Measurements from ENCODE around the gene FHL2.

FHL2 gene

DNA sequence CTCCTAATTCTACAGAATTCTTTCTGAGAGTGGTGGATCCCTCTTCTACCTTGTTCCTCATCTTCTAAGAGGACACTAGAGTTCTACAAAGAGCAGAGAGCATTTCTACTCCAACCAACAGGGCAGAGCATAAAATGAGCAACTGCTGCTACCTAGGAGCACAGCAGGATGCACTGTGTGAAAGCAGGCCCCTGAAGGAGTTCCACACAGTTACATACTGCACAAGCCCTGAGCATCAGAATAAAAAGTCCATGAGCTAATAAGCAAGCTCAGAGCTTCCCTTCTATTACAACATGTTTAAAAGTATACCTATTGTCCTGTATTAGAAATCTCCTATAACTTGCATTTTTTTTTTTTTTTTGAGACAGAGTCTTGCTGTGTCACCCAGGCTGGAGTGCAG is 8.4 kb downstream of the FHL2 start:
- Histone ChIP-seq H3K9me3 (ENCODE audit: control insufficient read depth, low read length) (no peaks in the 10 kb centered on the region), H3K27me3 (ENCODE audit: control insufficient read depth, insufficient read depth, low read length) (no peaks in the 10 kb centered on the region), H3K36me3 (ENCODE audit: control insufficient read depth, insufficient read depth, low read length) (no peaks in the 10 kb centered on the region), H3K4me2 (ENCODE audit: low read length) (no peak overlapping the region), H3K9ac (no peak overlapping the region), H3K27ac (no peak overlapping the region), H3K4me1 (no peaks in the 10 kb centered on the region), H3K4me3 (ENCODE audit: low read depth, low read length) (no peak overlapping the region), H2AFZ (no peak overlapping the region), H3K79me2 (no peaks in the 10 kb centered on the region)
- TF ChIP-seq, protein P1, sequence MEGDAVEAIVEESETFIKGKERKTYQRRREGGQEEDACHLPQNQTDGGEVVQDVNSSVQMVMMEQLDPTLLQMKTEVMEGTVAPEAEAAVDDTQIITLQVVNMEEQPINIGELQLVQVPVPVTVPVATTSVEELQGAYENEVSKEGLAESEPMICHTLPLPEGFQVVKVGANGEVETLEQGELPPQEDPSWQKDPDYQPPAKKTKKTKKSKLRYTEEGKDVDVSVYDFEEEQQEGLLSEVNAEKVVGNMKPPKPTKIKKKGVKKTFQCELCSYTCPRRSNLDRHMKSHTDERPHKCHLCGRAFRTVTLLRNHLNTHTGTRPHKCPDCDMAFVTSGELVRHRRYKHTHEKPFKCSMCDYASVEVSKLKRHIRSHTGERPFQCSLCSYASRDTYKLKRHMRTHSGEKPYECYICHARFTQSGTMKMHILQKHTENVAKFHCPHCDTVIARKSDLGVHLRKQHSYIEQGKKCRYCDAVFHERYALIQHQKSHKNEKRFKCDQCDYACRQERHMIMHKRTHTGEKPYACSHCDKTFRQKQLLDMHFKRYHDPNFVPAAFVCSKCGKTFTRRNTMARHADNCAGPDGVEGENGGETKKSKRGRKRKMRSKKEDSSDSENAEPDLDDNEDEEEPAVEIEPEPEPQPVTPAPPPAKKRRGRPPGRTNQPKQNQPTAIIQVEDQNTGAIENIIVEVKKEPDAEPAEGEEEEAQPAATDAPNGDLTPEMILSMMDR (IDR thresholded peaks at IDR 0.05) = no peak

DNA sequence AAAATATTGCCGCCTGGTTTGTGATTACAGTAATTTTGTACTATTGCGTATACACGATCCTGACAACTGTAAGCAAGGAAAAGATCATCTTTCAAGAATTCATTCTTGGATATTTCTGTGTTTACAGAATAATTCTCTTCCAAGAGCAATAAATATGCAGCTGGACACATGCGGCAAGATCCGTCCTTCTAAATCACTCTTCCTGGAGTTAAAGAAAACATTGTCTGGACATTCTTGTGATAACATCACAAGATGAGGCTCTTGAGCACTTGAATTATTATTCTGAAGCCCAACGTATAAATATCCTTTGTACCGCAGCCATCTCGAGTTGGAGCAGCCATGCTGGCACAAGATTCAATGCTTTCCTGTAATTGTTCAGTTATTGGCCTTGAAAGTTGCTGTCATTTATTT is 9.9 kb downstream of the FHL2 start:
- Histone ChIP-seq H3K79me2 (no peaks in the 10 kb centered on the region), H3K36me3 (ENCODE audit: control insufficient read depth, insufficient read depth, low read length) (no peaks in the 10 kb centered on the region), H2AFZ (no peak overlapping the region), H3K9ac (no peak overlapping the region), H3K4me3 (ENCODE audit: low read depth, low read length) (no peak overlapping the region), H3K9me3 (ENCODE audit: control insufficient read depth, low read length) (no peaks in the 10 kb centered on the region), H3K27ac (no peak overlapping the region), H3K27me3 (ENCODE audit: control insufficient read depth, insufficient read depth, low read length) (no peaks in the 10 kb centered on the region), H3K4me2 (ENCODE audit: low read length) (no peak overlapping the region), H3K4me1 (no peaks in the 10 kb centered on the region)
- TF ChIP-seq, protein P1 (IDR thresholded peaks at IDR 0.05) = no peak

DNA sequence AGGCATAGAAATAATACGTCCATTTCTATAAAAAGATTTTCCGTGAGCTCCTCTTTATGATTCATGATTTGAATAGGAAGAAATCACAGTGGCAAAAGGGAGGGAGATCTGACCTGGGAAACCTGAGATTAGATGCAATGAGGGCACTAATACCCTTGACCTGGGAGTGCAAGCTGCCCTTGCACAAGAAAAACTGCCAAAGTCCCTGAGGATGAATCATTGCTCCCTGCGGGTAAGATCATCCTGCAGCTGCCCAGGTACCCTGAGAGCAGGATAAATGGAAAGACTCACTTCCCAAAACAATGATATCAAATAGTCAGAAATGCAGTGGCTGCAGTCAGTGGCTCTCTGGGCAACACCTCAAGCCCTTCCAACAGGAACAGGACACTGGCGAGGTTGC is 11.6 kb downstream of the FHL2 start:
- no peaks in the 10 kb centered on the region for H3K27me3 ChIP-seq (ENCODE audit: control insufficient read depth, insufficient read depth, low read length)
- no peak overlapping the region for H3K4me3 ChIP-seq (ENCODE audit: low read depth, low read length)
- no peak overlapping the region for H3K27ac ChIP-seq
- H3K4me1 ChIP-seq = no peaks in the 10 kb centered on the region
- H3K9me3 ChIP-seq (ENCODE audit: control insufficient read depth, low read length) = no peaks in the 10 kb centered on the region
- H3K4me2 ChIP-seq (ENCODE audit: low read length) = no peak overlapping the region
- no peaks in the 10 kb centered on the region for H3K79me2 ChIP-seq
- no peak overlapping the region for H2AFZ ChIP-seq
- TF ChIP-seq, protein P1 (IDR thresholded peaks at IDR 0.05) = no peak
- H3K9ac ChIP-seq = no peak overlapping the region
- no peaks in the 10 kb centered on the region for H3K36me3 ChIP-seq (ENCODE audit: control insufficient read depth, insufficient read depth, low read length)

DNA sequence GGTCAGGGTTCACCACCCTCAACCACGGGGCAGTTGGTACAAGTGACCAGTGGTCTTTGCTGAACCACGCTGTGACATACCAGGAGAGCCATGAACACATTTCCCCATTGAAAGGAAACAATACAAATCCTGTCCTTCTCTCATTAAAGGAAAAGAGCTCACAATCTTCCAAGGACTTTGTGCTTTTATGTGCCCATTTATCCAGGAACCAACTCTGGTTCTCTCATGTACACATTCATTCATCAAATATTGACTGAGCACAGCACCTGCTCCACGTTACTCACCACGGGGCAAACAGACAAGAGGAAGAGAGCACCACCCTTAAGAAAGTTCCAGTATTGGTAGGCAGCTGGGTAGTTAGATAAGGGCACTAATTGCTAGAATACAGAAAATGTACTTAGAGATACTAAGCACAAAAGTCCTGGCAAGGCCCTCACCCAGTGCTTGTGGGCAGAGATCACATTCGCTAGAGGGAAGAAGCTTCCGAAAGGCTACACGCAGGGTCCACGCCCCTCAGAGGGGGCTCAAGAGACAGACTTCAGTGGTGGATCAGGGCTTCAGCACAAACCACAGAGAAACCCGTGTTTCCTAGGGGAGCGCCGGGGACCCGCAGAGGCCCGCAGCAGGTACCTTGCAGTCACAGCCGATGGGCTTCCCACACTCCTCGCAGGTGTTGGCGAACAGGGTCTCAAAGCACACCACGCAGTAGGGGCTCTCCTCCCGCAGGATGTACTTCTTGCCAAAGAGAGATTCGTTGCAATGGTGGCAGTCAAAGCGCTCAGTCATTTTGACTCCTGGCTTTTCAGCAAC is 12.9 kb downstream of the FHL2 start:
- no peaks in the 10 kb centered on the region for H3K36me3 ChIP-seq (ENCODE audit: control insufficient read depth, insufficient read depth, low read length)
- no peak overlapping the region for H3K27ac ChIP-seq
- no peak overlapping the region for H2AFZ ChIP-seq
- H3K4me2 ChIP-seq (ENCODE audit: low read length) = no peak overlapping the region
- H3K9ac ChIP-seq = no peak overlapping the region
- TF ChIP-seq, protein P1 (IDR thresholded peaks at IDR 0.05) = no peak
- no peaks in the 10 kb centered on the region for H3K79me2 ChIP-seq
- no peaks in the 10 kb centered on the region for H3K27me3 ChIP-seq (ENCODE audit: control insufficient read depth, insufficient read depth, low read length)
- H3K9me3 ChIP-seq (ENCODE audit: control insufficient read depth, low read length) = no peaks in the 10 kb centered on the region
- H3K4me3 ChIP-seq (ENCODE audit: low read depth, low read length) = no peak overlapping the region
- no peaks in the 10 kb centered on the region for H3K4me1 ChIP-seq

DNA sequence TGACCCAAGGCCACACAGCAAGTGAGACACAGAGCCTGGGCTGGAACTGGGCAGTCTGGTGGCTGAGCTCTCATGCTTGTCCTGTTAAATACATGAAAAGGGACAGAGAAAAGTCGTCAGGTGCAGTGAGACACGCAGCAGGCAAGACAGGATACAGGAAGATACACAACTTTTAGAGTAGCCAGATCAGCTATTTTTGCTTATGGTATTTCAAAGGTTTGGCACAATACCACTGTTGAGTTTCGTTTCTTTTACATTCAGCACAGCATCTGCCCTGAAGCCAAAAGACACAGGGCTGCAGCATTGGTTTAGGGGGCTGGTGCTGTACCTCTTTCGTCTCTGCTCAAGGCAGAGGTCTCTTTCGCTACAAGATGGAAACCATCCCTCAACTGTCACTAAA is 14.0 kb downstream of the FHL2 start:
- Histone ChIP-seq H3K4me3 (ENCODE audit: low read depth, low read length) (no peak overlapping the region), H3K27me3 (ENCODE audit: control insufficient read depth, insufficient read depth, low read length) (no peaks in the 10 kb centered on the region), H3K9ac (no peak overlapping the region), H3K9me3 (ENCODE audit: control insufficient read depth, low read length) (no peaks in the 10 kb centered on the region), H3K36me3 (ENCODE audit: control insufficient read depth, insufficient read depth, low read length) (no peaks in the 10 kb centered on the region), H3K4me1 (no peaks in the 10 kb centered on the region), H3K4me2 (ENCODE audit: low read length) (no peak overlapping the region), H3K79me2 (no peaks in the 10 kb centered on the region), H2AFZ (no peak overlapping the region), H3K27ac (no peak overlapping the region)
- TF ChIP-seq, protein P1 (IDR thresholded peaks at IDR 0.05) = no peak
